Muscle layer of duodenum (tissue), 2 donors: Measurements from ENCODE around the gene KDM4C.
"Not testable (repeated sequence)": the region's sequence is repeated elsewhere in the genome, so short reads cannot be mapped to it uniquely, and the experiment has no call there.

Source experiments
- H3K27ac ChIP-seq: one replicate; pipeline ENCODE4 v1.7.0; 2013; ENCODE audit warnings: mild to moderate bottlenecking, low read length
- H3K27me3 ChIP-seq: one replicate; pipeline ENCODE4 v1.7.0; 2013; ENCODE audit warnings: low read depth, mild to moderate bottlenecking, control low read depth, low read length
- H3K36me3 ChIP-seq, 2 donors: one replicate each; pipeline ENCODE4 v1.7.0; 2013; ENCODE audit warnings: low read length in 2 of 2, control low read depth in 1 of 2, mild to moderate bottlenecking in 1 of 2; ENCODE audit not compliant: insufficient read depth in 2 of 2, control insufficient read depth in 1 of 2
- H3K4me1 ChIP-seq, 2 donors: one replicate each; pipeline ENCODE4 v1.7.0; 2013; ENCODE audit warnings: low read length in 2 of 2, mild to moderate bottlenecking in 2 of 2, control low read depth in 1 of 2, moderate library complexity in 1 of 2; ENCODE audit not compliant: insufficient read depth in 2 of 2, control insufficient read depth in 1 of 2
- H3K4me3 ChIP-seq, 2 donors: one replicate each; pipeline ENCODE4 v1.7.0; 2013; ENCODE audit warnings: low read length in 2 of 2, low read depth in 1 of 2, mild to moderate bottlenecking in 1 of 2
- H3K9me3 ChIP-seq, 2 donors: one replicate each; pipeline ENCODE4 v1.7.0; 2013; ENCODE audit warnings: low read length in 2 of 2, control low read depth in 1 of 2, mild to moderate bottlenecking in 1 of 2; ENCODE audit not compliant: control insufficient read depth in 1 of 2
- donor health status: healthy.

Gene KDM4C

DNA sequence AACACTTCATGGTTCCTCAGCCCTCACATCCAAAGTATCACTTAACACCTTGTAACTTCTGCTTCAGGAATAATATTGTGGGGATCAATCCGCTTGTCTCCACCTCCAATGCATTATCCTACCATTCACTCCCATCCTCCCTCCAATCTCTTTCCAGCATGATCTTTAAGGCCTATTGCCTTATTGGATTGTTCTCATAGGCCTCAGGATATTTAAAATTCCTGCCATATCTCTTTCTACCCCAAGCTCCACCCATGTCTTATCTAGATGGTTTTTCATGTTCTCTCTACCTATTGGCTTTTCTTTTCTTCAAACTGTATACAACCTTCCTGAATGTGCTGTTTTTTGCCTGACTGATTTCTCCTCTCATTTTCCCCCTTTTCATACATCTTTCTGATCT lies 7.2 kb downstream of the KDM4C start:
- Histone ChIP-seq H3K4me3 (no peak overlapping the region), H3K36me3 (no peaks in the 10 kb centered on the region), H3K27me3 (no peaks in the 10 kb centered on the region), H3K9me3 (no peaks in the 10 kb centered on the region), H3K27ac (no peak overlapping the region), H3K4me1 (peaks cover 0 to 3% of the 10 kb centered on the region in 2 donors)

DNA sequence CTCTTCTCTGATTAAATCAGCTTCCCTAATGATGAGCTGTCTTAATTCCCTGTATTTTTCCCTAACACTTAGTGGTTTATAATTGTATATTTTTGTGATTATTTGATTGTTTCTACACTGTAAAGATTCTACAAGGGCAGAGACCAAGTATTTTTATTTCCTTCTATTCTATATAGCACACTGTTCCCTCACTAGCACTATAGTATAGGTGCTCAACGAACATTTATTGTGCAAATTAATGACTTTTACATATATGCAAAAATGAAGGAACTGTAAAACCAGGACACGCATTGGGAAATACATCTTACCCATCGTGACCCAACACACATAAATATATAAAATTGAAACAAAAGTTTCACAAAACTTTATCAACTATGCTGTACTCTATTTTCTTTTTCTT lies 7.6 kb downstream of the KDM4C start:
- no peak overlapping the region for H3K27ac ChIP-seq
- peaks cover 0 to 3% of the 10 kb centered on the region in 2 donors for H3K4me1 ChIP-seq

DNA sequence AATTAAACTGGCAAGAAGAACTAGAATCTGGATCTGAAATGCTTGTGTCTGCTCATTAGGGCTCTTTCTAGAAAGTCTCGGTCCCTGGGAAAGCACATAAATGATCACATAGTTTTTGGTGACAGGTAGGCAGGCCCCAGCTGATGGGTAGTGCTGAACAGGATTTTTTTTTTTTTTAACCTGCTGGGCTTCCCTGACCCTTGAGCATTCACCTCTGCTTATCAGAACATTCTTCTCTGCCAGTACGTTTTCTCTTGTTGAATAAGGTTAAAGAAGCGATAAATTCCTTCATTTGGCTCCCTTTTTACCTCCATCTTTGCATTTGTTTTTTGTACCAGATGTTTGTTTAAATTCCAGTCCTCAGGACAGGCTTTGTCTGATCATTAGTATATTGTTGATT lies 8.8 kb downstream of the KDM4C start:
- H3K36me3 ChIP-seq = no peaks in the 10 kb centered on the region
- no peaks in the 10 kb centered on the region for H3K9me3 ChIP-seq
- no peak overlapping the region for H3K27ac ChIP-seq
- no peaks in the 10 kb centered on the region for H3K27me3 ChIP-seq
- H3K4me1 ChIP-seq = peaks cover 0 to 3% of the 10 kb centered on the region in 2 donors
- no peak overlapping the region for H3K4me3 ChIP-seq

More for the DNA sequence above, 7.6 kb downstream of the KDM4C start:
- Histone ChIP-seq H3K4me3 (no peak overlapping the region), H3K36me3 (no peaks in the 10 kb centered on the region), H3K27me3 (no peaks in the 10 kb centered on the region), H3K9me3 (no peaks in the 10 kb centered on the region)

DNA sequence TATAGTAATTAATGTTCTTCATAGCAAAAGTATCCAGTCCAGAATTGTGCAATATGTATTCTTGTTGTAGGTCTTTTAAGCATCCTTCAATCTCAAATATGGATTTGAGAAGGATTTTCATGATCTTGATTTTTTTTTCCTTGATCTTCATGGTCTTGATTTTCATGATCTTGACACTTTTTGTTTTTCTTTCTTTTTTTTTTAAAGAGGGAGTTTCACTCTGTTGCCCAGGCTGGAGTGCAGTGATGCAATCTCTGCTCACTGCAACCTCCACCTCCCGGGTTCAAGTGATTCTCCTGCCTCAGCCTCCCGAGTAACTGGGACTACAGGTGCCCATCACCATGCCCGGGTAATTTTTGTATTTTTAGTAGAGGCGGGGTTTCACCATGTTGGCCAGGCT lies 10.8 kb downstream of the KDM4C start:
- not testable (repeated sequence) for H3K27ac ChIP-seq, H3K36me3 ChIP-seq, H3K27me3 ChIP-seq, H3K4me3 ChIP-seq, H3K4me1 ChIP-seq, H3K9me3 ChIP-seq

DNA sequence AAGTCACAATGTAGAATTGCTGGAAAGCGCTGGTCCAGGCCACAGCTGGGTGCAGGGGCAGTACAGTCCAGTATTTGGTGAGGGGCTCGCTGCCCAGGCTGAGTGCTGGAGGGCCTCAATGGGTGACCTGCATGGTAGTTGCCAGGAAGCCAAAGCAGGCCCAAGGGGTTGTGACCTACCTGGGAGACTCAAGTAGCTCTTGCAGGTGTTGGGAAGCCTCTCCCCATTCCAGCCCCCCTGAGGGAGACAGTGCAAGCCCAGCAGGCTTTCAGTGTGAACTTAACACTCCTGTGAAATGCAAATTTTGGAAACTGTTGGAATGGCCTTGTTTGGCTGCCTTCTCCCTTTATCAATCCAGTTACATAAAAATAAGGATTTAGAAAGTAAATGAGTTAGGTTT lies 13.9 kb downstream of the KDM4C start:
- Histone ChIP-seq H3K4me3 (no peak overlapping the region), H3K9me3 (no peaks in the 10 kb centered on the region), H3K27ac (no peak overlapping the region), H3K27me3 (no peaks in the 10 kb centered on the region), H3K4me1 (peaks cover 0 to 3% of the 10 kb centered on the region in 2 donors), H3K36me3 (no peaks in the 10 kb centered on the region)

DNA sequence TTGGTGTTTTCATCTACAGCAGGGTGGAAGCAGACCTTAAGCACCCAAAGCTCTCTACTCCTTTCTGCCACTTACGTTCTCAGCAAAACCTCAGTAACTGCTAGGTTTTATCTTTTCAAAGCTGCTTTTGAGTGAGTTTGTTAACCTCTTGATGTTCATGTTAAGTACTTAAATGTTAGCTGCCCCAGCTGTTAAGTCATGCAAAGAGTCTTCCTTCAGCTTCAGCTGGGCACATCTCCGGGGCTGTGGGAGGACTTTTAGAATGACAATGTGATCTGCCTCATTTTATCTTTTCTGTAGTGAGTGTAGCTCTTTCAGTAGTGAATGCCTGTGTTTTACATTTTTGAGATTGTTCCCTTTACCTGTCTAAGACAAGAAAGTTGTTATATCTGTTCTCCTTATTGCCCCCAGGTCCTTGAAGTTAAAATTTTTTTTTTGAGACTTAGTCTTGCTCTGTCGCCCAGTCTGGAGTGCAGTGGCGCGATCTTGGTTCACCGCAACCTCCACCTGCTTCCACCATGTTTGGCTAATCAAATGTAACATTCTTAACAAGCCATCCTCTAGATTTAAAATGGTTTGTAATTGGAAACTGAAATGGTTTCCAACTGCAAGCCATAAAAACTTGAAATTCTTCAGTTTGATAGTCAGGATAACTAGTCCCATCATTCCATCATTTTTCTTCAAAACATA lies 19.6 kb downstream of the KDM4C start:
- Histone ChIP-seq H3K9me3 (no peaks in the 10 kb centered on the region), H3K27me3 (no peaks in the 10 kb centered on the region), H3K4me1 (peaks cover 0 to 12% of the 10 kb centered on the region in 2 donors), H3K27ac (no peak overlapping the region), H3K36me3 (no peaks in the 10 kb centered on the region), H3K4me3 (no peak overlapping the region)

DNA sequence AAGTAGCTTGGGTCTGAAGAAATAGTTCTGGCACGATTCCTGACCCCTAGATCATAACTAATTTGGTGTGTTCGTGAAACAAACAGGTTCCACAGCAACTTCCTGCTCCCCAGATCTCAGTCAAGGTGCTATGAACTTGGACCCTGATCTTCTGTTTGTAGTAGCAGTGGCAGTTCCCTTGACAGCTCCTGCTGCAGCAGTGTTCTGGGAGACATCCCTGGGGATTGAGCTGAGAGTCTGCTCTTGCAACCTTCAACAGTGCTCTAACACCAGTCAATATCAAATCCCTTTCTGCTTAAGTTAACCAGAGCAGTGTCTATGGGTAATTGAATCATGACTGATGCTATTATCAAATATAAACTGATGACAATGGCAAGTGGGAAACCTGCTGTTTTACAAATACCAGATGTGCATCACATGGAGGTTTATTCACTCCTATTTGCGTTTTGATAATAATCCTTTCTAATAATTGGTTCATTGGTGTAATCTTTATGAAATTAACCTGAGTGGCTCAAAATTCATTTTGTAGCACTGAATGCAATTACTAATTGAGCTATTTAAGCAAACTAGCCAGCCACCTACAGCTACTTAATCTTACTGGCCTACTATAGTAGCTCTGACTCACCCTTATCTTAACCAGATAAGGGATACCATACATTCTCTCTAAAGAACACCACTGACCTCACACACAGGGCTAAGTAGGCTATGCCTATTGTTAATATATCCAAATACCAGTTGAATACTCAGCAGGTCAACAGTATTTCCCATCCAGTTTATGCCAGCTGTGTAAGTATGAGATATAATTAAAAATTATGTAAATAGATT lies 21.9 kb downstream of the KDM4C start:
- Histone ChIP-seq H3K36me3 (no peaks in the 10 kb centered on the region), H3K4me1 (peaks cover 0 to 12% of the 10 kb centered on the region in 2 donors), H3K4me3 (no peak overlapping the region), H3K9me3 (no peaks in the 10 kb centered on the region), H3K27me3 (no peaks in the 10 kb centered on the region), H3K27ac (no peak overlapping the region)

DNA sequence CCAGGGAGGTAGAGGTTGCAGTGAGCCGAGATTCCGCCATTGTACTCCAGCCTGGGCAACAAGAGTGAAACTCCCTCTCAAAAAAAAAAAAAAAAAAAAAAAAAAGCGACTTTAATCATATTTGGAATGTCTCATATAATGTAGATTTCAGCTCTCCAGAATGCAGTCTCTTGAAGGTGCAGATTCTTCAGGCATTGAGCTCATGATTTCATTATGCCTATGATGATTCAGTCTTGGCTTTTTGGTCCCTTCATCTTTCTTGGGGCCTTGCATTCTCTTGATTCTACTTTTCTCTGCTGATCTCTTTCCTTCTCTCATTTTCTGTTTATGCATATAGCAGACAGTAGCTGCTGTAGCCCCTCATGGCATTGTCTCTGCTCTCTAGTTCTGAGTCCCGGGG lies 22.9 kb downstream of the KDM4C start:
- Histone ChIP-seq H3K9me3 (no peaks in the 10 kb centered on the region), H3K27me3 (no peaks in the 10 kb centered on the region), H3K27ac (no peak overlapping the region), H3K4me3 (no peak overlapping the region), H3K4me1 (peaks cover 0 to 12% of the 10 kb centered on the region in 2 donors), H3K36me3 (no peaks in the 10 kb centered on the region)

DNA sequence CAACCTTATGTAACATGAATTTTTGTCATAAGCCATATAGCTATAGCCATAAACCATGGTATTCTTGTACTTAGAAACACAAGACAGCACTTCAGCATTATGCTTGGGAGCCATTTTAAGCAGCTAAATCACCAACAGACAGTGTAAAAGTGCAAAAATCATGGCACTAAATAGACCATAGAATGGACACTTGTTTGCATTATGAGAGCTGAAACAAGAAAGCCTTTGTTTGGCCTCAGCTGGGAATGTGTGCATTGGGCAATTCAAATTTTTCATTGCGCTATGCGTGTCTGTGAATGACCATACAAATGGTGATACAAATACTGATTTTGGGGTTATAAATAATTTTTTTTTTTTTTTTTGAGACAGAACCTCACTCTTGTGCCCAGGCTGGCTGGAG lies 23.7 kb downstream of the KDM4C start:
- Histone ChIP-seq H3K9me3 (no peaks in the 10 kb centered on the region), H3K4me1 (peaks cover 0 to 12% of the 10 kb centered on the region in 2 donors), H3K27ac (no peak overlapping the region), H3K27me3 (no peaks in the 10 kb centered on the region), H3K36me3 (no peaks in the 10 kb centered on the region), H3K4me3 (no peak overlapping the region)

DNA sequence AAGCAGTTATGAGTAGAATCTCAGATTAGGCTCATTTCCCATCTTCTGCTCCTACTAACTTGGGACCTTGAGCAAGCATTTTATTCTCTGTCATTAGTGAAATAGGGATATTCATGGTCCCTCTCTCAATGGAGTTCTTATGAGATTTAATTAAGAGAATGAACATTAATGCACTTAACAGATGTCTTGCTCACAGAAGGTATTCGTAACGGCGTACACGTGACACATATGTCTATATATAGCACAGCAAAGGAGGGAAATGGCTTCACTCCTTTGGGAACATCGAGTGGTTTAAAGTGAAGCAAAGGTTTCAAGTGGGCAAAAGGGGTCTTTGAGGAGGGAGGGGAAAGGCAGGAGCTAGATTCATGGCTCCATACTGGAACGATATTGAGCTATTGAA lies 24.6 kb downstream of the KDM4C start:
- H3K27ac ChIP-seq = no peak overlapping the region
- no peaks in the 10 kb centered on the region for H3K36me3 ChIP-seq
- no peak overlapping the region for H3K4me3 ChIP-seq
- H3K4me1 ChIP-seq = peaks cover 0 to 13% of the 10 kb centered on the region in 2 donors
- H3K27me3 ChIP-seq = no peaks in the 10 kb centered on the region
- H3K9me3 ChIP-seq = no peaks in the 10 kb centered on the region

DNA sequence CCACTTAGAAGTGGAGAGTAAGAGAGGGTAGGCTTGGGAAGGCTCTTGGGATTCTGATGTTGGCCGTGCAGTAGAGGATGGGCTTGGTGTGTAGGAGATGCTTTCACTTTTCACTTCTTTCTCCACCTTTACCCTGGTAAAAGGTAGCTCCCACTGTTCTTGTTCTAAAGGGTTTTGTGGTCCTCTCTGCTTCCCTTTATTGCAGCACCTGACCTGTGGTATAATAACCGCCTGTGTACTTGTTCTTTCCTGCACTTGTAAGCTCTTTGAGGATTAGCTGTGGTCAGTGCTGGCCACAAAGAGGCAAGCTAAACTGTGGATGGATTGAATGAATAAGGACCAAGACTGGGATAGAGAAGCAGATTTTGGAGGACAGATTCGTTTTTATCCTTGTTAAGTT lies 25.2 kb downstream of the KDM4C start:
- Histone ChIP-seq H3K36me3 (no peaks in the 10 kb centered on the region), H3K4me3 (no peak overlapping the region), H3K4me1 (peaks cover 5 to 17% of the 10 kb centered on the region in 2 donors), H3K27me3 (no peaks in the 10 kb centered on the region), H3K9me3 (no peaks in the 10 kb centered on the region), H3K27ac (no peak overlapping the region)
